K562 (cell line): Measurements from ENCODE around the gene OVOL3. TPM values are rescaled to one million over a fixed set of nuclear protein-coding genes. Genes with fewer than 3 reads are reported as not detected.

ENCODE experiments used
- ATAC-seq: fragments of 200-7000 bp; cut with Tn5 transposase; 3 replicates; pipeline ENCODE4 v1.9.1; 2020; ENCODE audit warnings: moderate library complexity
- BruUV-seq: library from RNA; stranded (reverse); fragments of 400-500 nt; replicated peaks from 2 replicates; lab custom pipeline; 2021; lab: Mats Ljungman, UMichigan
- CTCF ChIA-PET: fragments of 300-600 bp; formaldehyde crosslinking; extraction: SDS; loops from one replicate; lab custom pipeline; 2021; ENCODE audit warnings: low intra/inter-chr PET ratio; lab: Yijun Ruan, JAX
- POLR2A ChIA-PET: fragments of 300-600, 350-650 bp; sonication (Branson Sonifier 250); formaldehyde crosslinking; extraction: SDS; loops from one replicate; lab custom pipeline; 2021; ENCODE audit warnings: antibody characterized with exemption, inconsistent platforms; lab: Yijun Ruan, JAX
- DNase-seq, 4 experiments: peaks; one replicate each; pipeline versions ENCODE4 v3.0.0 to v3.0.0-alpha.2; 2011 to 2018; ENCODE audit warnings: low spot score in 3 of 4, mixed read lengths in 3 of 4; ENCODE audit errors: extremely low read depth in 1 of 4
- FAIRE-seq: peaks from 2 replicates; lab custom pipeline; 2011; peaks lifted over from hg19 to GRCh38; lab: Jason Lieb, UNC
- H2AFZ ChIP-seq: 2 replicates; pipeline ENCODE4 v1.6.0; 2011; ENCODE audit warnings: low read depth, low read length, control low read depth, inconsistent platforms
- H3K27ac ChIP-seq: fragments of 200-600 bp; 3 replicates; pipeline ENCODE4 v1.8.0; 2011; ENCODE audit warnings: low read depth, mild to moderate bottlenecking, control low read depth, inconsistent platforms, low read length, moderate library complexity, mixed read lengths; ENCODE audit errors: extremely low read depth
- H3K27me3 ChIP-seq, 2 experiments: fragments of 300-600 bp in 1 of 2; 2 replicates in 1 of 2; 3 replicates in 1 of 2; pipeline versions ENCODE4 v1.6.0 to v1.8.0; 2011; ENCODE audit warnings: inconsistent platforms in 2 of 2, low read length in 2 of 2, mild to moderate bottlenecking in 1 of 2, mixed read lengths in 1 of 2, moderate library complexity in 1 of 2; ENCODE audit not compliant: control insufficient read depth in 2 of 2, insufficient read depth in 2 of 2
- H3K36me3 ChIP-seq: fragments of 300-600 bp; 3 replicates; pipeline ENCODE4 v1.8.0; 2011; ENCODE audit warnings: mild to moderate bottlenecking, low read length, inconsistent platforms; ENCODE audit not compliant: control insufficient read depth, insufficient read depth
- H3K4me1 ChIP-seq, 2 experiments: fragments of 200-600 bp in 1 of 2; replicated peaks in 1 of 2; 2 replicates in 1 of 2; 3 replicates in 1 of 2; pipeline versions ENCODE4 v1.5.1 to v1.8.0; 2011; ENCODE audit warnings: inconsistent platforms in 2 of 2, low read length in 2 of 2, mild to moderate bottlenecking in 1 of 2, mixed read lengths in 1 of 2, moderate library complexity in 1 of 2; ENCODE audit not compliant: control insufficient read depth in 2 of 2, insufficient read depth in 2 of 2
- H3K4me2 ChIP-seq: 2 replicates; pipeline ENCODE4 v1.6.1; 2011; ENCODE audit warnings: low read length, control low read depth, inconsistent platforms, mixed read lengths; ENCODE audit not compliant: insufficient read depth
- H3K4me3 ChIP-seq: fragments of 200-600 bp; sonication (generic), shearing (Covaris generic); 2 replicates; pipeline ENCODE4 v1.5.1; 2016; ENCODE audit warnings: control low read depth, inconsistent platforms
- H3K79me2 ChIP-seq: fragments of 200-600 bp; 3 replicates; pipeline ENCODE4 v1.8.0; 2011; ENCODE audit warnings: low read length, inconsistent platforms; ENCODE audit not compliant: control insufficient read depth, insufficient read depth
- H3K9ac ChIP-seq, 2 experiments: 2 replicates each; pipeline versions ENCODE4 v1.6.0 to v1.6.1; 2011; ENCODE audit warnings: low read depth in 2 of 2, low read length in 2 of 2, control low read depth in 1 of 2, inconsistent platforms in 1 of 2, mild to moderate bottlenecking in 1 of 2, mixed read lengths in 1 of 2; ENCODE audit not compliant: insufficient read depth in 1 of 2
- H3K9me1 ChIP-seq: one replicate; pipeline ENCODE4 v1.6.0; 2011; ENCODE audit warnings: inconsistent platforms, mild to moderate bottlenecking, low read length, moderate library complexity; ENCODE audit not compliant: control insufficient read depth, insufficient read depth
- H3K9me3 ChIP-seq: replicated peaks from 2 replicates; pipeline ENCODE4 v1.5.1; 2011; ENCODE audit warnings: low read depth, low read length, inconsistent platforms; ENCODE audit not compliant: control insufficient read depth, insufficient read depth
- H4K20me1 ChIP-seq: replicated peaks from 2 replicates; pipeline ENCODE4 v1.6.1; 2011; ENCODE audit warnings: low read length, inconsistent platforms, mixed read lengths; ENCODE audit not compliant: control insufficient read depth, insufficient read depth
- BDP1 ChIP-seq: IDR thresholded peaks from 3 replicates; pipeline ENCODE4 v1.6.1; 2011; ENCODE audit not compliant: insufficient read length, insufficient read depth
- HOXB6 ChIP-seq: fragments of 250-450 bp; sonication (Bioruptor Pico); IDR thresholded peaks from 2 replicates; pipeline ENCODE4 v1.5.1; 2022; ENCODE audit warnings: mild to moderate bottlenecking, borderline replicate concordance
- MBD2 ChIP-seq: sonication (generic); IDR thresholded peaks from 2 replicates; pipeline ENCODE4 v1.6.1; 2016; ENCODE audit warnings: low read depth, borderline replicate concordance
- MEF2D ChIP-seq: conservative IDR thresholded peaks from 2 replicates; pipeline ENCODE4 v1.6.1; 2016; ENCODE audit warnings: low read depth, missing genetic modification characterization, missing compliant biosample characterization
- NFRKB ChIP-seq: fragments of 450-650 bp; IDR thresholded peaks from 2 replicates; pipeline ENCODE4 v1.6.1; 2016; ENCODE audit warnings: low read depth
- NFYB ChIP-seq: IDR thresholded peaks from 2 replicates; pipeline ENCODE4 v1.6.1; 2011; ENCODE audit warnings: mild to moderate bottlenecking, moderate library complexity; ENCODE audit not compliant: insufficient read length; ENCODE audit errors: extremely low read depth
- NR2C1 ChIP-seq, 2 experiments: fragments of 450-650 bp; IDR thresholded peaks; 2 replicates each; pipeline ENCODE4 v1.6.1; 2017; ENCODE audit warnings: mild to moderate bottlenecking in 2 of 2, antibody characterized with exemption in 1 of 2, inconsistent platforms in 1 of 2, missing compliant biosample characterization in 1 of 2, missing genetic modification characterization in 1 of 2
- RFX1 ChIP-seq: fragments of 450-650 bp; IDR thresholded peaks from 2 replicates; pipeline ENCODE4 v1.6.1; 2016; ENCODE audit warnings: mild to moderate bottlenecking, moderate library complexity
- WHSC1 ChIP-seq: IDR thresholded peaks from one replicate; pipeline ENCODE4 v1.6.1; 2012; ENCODE audit warnings: low read length, control low read depth, inconsistent platforms
- XRCC4 ChIP-seq: IDR thresholded peaks from one replicate; pipeline ENCODE4 v1.6.1; 2011; ENCODE audit not compliant: insufficient read depth, insufficient read length; ENCODE audit errors: extremely low read depth
- ZNF445 ChIP-seq: fragments of 250-450 bp; sonication (Bioruptor Pico); IDR thresholded peaks from 2 replicates; pipeline ENCODE4 v1.4.0; 2020; ENCODE audit warnings: low read depth, mild to moderate bottlenecking, moderate library complexity
- ZNF551 ChIP-seq: fragments of 250-450 bp; sonication (Bioruptor Pico); IDR thresholded peaks from 2 replicates; pipeline ENCODE4 v1.5.0; 2021; ENCODE audit warnings: mild to moderate bottlenecking, moderate library complexity
- ZNF589 ChIP-seq: fragments of 200-800 bp; sonication (Bioruptor generic); IDR thresholded peaks from 2 replicates; pipeline ENCODE4 v1.6.1; 2016; ENCODE audit warnings: low read depth, missing genetic modification characterization, missing compliant biosample characterization
- WGBS: fragments of 100-300 bp; shearing (Covaris generic); methylation state at CpG from one replicate; pipeline ENCODE4 v1.1.6; 2016; ENCODE audit warnings: low coverage, mixed read lengths; ENCODE audit not compliant: insufficient coverage; ENCODE audit errors: missing lambda C conversion rate; 5-methylcytosine and 5-hydroxymethylcytosine counted together
- in situ Hi-C: fragments of 300-500 bp; cut with MboI; formaldehyde crosslinking; loops from 4 replicates; pipeline ENCODE4 v1.15.0; 2018; ENCODE audit warnings: inconsistent platforms, mixed read lengths
- intact Hi-C: fragments of 100-400 bp; cut with micrococcal nuclease; formaldehyde crosslinking; loops from 2 replicates; pipeline ENCODE4 v1.14.2; 2022
- polyA plus RNA-seq, 8 experiments: library from polyadenylated mRNA; depleted of rRNA in 4 of 8; stranded (reverse) in 5 of 8; unstranded in 3 of 8; fragments of >200 nt; fragmentation: Nextera tagmentation in 2 of 8; fragmentation: Illumina TruSeq in 1 of 8; extraction: Ambion mirVana in 2 of 8; extraction: Trizol in 1 of 8; gene quantifications; 2 replicates each; pipeline versions ENCODE4 v1.2.1 to v1.2.3, GENCODE V29; 2011 to 2014; ENCODE audit warnings: inconsistent platforms in 1 of 8, missing spikeins in 1 of 8
- total RNA-seq, 7 experiments: library from RNA; depleted of rRNA in 6 of 7; stranded (reverse); fragments of >200 nt in 6 of 7; fragmentation: Illumina TruSeq in 2 of 7; extraction: Trizol in 2 of 7; gene quantifications; 2 replicates each; pipeline versions ENCODE4 v1.2.1 to v1.2.3, GENCODE V29; 2011 to 2021; ENCODE audit warnings: low replicate concordance in 1 of 7
- TF ChIP-seq, protein P1 (sequence below): fragments of 450-650 bp; formaldehyde crosslinking; IDR thresholded peaks from 2 replicates; pipeline ENCODE4 v1.4.0; 2022; ENCODE audit warnings: missing genetic modification characterization
- TF ChIP-seq, protein P2 (sequence below): fragments of 200-800 bp; sonication (Bioruptor generic); IDR thresholded peaks from 2 replicates; pipeline ENCODE4 v1.6.1; 2017; ENCODE audit warnings: missing genetic modification characterization, missing compliant biosample characterization
- TF ChIP-seq, protein P3 (sequence below): sonication (generic); formaldehyde crosslinking; IDR thresholded peaks from 2 replicates; pipeline ENCODE4 v1.5.0; 2020; ENCODE audit warnings: missing genetic modification reagents

Gene OVOL3
- total and polyA plus RNA-seq, 9 of the 15 experiments (the other 6 are each of a cell fraction or from before 2014, with no cell fraction given) = not detected

DNA sequence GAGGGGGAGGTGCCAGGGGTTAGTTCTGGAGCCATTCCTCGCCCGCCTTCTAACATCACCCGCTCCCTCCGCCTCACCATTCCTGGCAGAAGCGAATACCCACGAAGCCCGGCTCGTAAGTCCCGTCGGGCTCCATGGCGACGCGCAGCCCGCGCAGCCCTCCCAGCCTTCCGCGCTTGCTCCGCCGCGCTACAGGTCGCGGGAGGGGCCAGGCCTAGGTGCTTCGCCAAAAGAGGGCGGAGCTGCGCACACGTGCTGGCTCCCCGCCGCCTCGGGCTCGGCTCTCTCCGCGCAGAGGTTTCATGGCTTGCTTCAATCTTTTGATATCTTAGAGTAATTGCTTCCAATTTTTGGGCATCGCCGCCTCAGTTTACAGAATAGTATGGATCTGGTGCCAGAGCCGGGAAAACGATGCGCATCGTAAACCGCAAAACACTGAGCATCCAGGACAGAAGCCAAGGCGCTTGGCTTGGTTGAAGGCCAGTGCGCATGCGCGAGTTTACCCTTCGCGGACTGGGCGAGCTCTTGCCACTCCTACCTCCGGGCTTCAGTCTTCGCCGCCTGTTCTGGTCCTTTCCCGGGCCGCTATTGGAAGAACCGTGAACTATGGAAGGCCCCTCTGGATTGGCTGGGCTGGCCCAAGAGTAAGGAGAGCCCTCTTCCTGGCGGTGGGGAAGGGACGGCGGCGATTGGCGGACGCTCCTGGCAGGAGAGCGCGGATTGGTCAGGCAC lies 3.9 kb downstream of the OVOL3 start, which contains the start of gene POLR2I:
POLR2I (minus strand) TSS at position 155 of the 732 bp plus-strand sequence; CDS start at position 136, 19 bp downstream.
- Histone ChIP-seq H4K20me1 (no peaks in the 10 kb centered on the region; the same call in 1 of the 2 replicates), H3K9ac (peak within 1 kb of the TSS; percentile 73 to 91), H3K9me1 (no peaks in the 10 kb centered on the region), H3K27ac (peak within 1 kb of the TSS; percentile 74), H3K4me2 (peak within 1 kb of the TSS; percentile 96), H3K9me3 (no peaks in the 10 kb centered on the region), H3K79me2 (peaks cover 14% of the 10 kb centered on the region), H3K4me3 (peak within 1 kb of the TSS; percentile 62), H3K4me1 (peaks cover 5 to 38% of the 10 kb centered on the region in 2 experiments; a peak in 3 of 5 replicates), H3K36me3 (peaks cover 24% of the 10 kb centered on the region; the same call in 2 of the 3 replicates), H2AFZ (peak within 1 kb of the TSS; percentile 97), H3K27me3 (no peaks in the 10 kb centered on the region)
- no TSS peak for BruUV-seq
- POLR2A ChIA-PET = interaction anchor here (0.6 to 1.5 kb wide), 10 partner anchors 9 to 191 kb away, joined by 3 to 10 read pairs (median 3); partner anchors contain the start of gene ALKBH6
- peak; percentile 96 for ATAC-seq
- 1% methylated on average over 59 of the region's 60 CpGs for WGBS
- in situ Hi-C loops (no loop called here), intact Hi-C loops (loop anchor here (1.0 to 10.0 kb wide), 4 partner anchors 24 to 120 kb away; partner anchors contain the start of gene SDHAF1)
- DNase-seq = peak; percentile 98 to 99 (median 98)
- FAIRE-seq = peak; percentile 100
- CTCF ChIA-PET = no interaction called here
- TF ChIP-seq BDP1 (no peak), MBD2 (peak; percentile 92), NFYB (peak; percentile 73), NR2C1 (IDR thresholded peaks at IDR 0.05) (no peak), NR2C1 (tag; IDR thresholded peaks at IDR 0.05) (no peak), RFX1 (peak; percentile 85), XRCC4 (no peak), ZNF551 (CRISPR knock-in tag) (no peak), ZNF445 (no peak), MEF2D (tag) (no peak), HOXB6 (CRISPR knock-in tag) (no peak), NFRKB (peak; percentile 36; the same call in 1 of the 2 replicates), WHSC1 (no peak), ZNF589 (CRISPR knock-in tag) (peak; percentile 85)
- TF ChIP-seq, protein P1, sequence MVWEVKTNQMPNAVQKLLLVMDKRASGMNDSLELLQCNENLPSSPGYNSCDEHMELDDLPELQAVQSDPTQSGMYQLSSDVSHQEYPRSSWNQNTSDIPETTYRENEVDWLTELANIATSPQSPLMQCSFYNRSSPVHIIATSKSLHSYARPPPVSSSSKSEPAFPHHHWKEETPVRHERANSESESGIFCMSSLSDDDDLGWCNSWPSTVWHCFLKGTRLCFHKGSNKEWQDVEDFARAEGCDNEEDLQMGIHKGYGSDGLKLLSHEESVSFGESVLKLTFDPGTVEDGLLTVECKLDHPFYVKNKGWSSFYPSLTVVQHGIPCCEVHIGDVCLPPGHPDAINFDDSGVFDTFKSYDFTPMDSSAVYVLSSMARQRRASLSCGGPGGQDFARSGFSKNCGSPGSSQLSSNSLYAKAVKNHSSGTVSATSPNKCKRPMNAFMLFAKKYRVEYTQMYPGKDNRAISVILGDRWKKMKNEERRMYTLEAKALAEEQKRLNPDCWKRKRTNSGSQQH (CRISPR knock-in tag) = 0 out of 2 replicates have a peak, but pooled peaks have one; percentile 31
- TF ChIP-seq, protein P2, sequence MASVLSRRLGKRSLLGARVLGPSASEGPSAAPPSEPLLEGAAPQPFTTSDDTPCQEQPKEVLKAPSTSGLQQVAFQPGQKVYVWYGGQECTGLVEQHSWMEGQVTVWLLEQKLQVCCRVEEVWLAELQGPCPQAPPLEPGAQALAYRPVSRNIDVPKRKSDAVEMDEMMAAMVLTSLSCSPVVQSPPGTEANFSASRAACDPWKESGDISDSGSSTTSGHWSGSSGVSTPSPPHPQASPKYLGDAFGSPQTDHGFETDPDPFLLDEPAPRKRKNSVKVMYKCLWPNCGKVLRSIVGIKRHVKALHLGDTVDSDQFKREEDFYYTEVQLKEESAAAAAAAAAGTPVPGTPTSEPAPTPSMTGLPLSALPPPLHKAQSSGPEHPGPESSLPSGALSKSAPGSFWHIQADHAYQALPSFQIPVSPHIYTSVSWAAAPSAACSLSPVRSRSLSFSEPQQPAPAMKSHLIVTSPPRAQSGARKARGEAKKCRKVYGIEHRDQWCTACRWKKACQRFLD = peak; percentile 67; the same call in 1 of the 2 replicates
- TF ChIP-seq, protein P3, sequence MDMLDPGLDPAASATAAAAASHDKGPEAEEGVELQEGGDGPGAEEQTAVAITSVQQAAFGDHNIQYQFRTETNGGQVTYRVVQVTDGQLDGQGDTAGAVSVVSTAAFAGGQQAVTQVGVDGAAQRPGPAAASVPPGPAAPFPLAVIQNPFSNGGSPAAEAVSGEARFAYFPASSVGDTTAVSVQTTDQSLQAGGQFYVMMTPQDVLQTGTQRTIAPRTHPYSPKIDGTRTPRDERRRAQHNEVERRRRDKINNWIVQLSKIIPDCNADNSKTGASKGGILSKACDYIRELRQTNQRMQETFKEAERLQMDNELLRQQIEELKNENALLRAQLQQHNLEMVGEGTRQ (CRISPR knock-in tag) = peak; percentile 86
